HG03175 (cell line): ENCODE results near the gene GPR87.

Experiments
- ATAC-seq: cut with Tn5 transposase; IDR thresholded peaks from one replicate; pipeline ENCODE4 v1.9.1; 2021; ENCODE audit warnings: mild to moderate bottlenecking, moderate library complexity; ENCODE audit not compliant: unreplicated experiment

GPR87 gene

GRCh38 chr3:151283907-151284461 is 32.6 kb downstream of the GPR87 start:
- no peak for ATAC-seq

- ATAC-seq, result no peak
Observed at GRCh38 chr3:151283387-151283786, 33.2 kb downstream of the GPR87 start.

GRCh38 chr3:151282921-151283320 is 33.7 kb downstream of the GPR87 start:
- ATAC-seq, result peak; percentile 51

- no peak for ATAC-seq
Observed at GRCh38 chr3:151281671-151282324, 34.8 kb downstream of the GPR87 start.

GRCh38 chr3:151278230-151278629 is 38.4 kb downstream of the GPR87 start, which contains the start of gene P2RY14:
Gene P2RY14, minus strand, starts transcription at chr3:151278542. Its CDS starts 64,226 bp downstream, at chr3:151214316.
- no peak for ATAC-seq

DNA sequence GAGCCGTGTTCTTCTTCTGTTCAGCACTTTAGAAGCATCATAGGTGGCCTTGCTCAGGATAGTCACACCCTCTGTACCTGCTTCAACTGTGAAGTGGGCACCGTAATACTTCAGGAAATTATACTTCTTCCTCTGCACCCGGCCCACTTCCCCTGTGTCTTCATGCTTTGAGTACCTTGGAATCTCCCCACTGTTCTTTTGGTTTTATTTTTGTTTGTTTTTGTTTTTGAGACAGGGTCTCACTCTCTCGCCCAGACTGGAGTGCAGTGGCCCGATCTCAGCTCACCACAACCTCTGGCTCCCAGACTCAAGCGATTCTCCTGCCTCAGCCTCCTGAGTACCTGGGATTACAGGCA is 40.0 kb downstream of the GPR87 start:
- ATAC-seq, result peak; percentile 59

- peak; percentile 27 for ATAC-seq
Observed at GRCh38 chr3:151276038-151276686, 40.5 kb downstream of the GPR87 start.

DNA sequence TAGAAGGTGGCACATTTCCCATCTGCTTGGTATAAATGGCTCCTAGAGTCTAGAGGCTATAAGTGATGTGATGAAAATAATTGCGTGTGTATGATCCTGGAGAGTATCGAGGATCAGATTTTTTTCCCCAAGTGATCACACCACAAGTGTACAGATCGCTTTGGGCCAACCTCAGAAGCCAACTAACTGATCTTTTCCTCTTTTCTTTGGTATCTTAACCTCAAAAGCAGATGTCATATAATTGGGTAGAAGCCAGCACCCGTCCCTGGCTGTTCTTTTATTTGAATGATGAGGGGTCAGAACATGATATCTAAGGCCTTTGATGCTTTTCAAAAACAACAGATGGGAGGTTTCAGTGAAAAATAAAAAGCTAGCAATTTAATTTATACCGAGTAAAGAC is 41.5 kb downstream of the GPR87 start:
- ATAC-seq, result no peak

DNA sequence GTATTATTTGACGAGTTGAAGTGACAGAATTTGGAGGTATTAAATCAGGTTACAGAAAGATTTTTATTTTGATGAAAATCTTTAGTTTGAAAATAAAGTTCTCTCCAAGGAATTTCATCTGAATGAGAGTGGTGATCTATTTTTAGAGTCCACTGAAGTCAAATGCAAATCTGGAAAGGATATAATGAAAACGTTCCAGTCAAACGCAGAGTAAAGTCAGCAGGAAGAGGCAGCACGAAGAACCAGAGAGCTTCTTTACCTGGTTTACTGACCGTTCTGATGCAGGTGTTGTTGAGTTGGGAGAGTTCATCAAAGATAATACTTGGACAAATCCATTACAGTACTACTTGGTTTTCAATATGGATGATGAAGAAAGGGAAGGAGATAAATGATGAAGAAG is 47.0 kb downstream of the GPR87 start:
- no peak for ATAC-seq

DNA sequence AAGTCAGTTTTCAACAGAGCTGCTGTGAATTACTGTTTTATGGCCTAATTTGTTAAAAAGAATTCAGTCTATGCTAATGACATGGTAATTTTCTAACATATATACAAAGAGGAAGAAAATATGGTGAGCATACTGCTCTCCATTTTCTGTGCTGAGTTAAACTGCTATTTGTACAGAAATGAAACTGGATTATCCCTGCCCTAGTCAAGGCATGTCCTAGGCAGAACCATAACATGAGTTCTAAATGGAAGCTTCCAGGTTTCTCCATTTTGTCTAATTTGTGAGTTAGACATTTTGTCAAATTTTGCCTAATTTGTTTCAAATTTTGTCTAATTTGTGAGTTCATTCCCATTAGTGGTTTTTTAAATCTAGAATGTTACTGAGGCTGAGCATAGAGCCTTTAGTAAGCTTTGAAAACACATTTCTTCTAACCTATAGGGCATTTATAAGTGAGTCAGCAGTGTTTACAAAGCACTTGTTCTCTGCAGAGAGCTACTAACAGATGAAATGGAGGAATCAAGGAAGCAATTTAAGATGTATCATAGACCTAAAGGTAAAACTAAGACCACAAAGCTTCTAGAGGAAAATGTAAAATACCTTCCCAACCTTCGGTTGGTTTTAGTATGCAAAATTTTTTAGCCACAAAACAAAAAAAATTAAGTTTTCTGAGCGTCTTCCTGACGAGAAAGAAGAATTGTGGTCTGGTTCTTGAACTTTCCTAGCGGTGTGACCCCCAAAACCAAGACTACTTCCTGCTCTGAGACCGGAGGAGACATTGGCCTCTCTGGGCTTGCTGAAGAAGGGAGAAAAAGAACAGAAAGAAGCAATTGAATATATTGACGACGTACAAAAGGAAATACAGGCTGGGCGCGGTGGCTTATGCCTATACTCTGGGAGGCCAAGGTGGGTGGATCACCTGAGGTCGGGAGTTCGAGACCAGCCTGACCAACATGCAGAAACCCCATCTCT is 48.1 kb downstream of the GPR87 start:
- ATAC-seq, result peak; percentile 23

DNA sequence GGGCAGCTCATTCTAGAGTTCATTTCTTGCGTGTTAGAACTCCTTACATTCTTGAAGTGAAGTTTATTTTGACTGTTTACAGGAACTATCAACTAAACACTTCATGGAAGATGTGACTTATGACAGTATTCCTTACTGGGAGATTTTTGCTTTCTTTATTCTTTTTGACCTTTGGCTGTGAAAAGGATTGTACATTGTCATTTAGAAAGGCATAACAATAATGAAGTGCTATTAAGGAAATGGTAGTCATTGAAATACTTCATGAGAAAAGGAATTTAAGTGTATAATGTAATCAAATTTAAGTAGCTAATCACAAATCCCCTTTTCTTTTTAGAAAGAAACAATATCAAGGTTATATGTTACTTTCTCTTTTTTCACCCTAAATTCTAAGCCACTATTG is 49.6 kb downstream of the GPR87 start:
- no peak for ATAC-seq

GRCh38 chr3:151265866-151266265 is 50.8 kb downstream of the GPR87 start:
- ATAC-seq, result peak; percentile 98

GRCh38 chr3:151265166-151265565 is 51.5 kb downstream of the GPR87 start:
- ATAC-seq, result no peak

DNA sequence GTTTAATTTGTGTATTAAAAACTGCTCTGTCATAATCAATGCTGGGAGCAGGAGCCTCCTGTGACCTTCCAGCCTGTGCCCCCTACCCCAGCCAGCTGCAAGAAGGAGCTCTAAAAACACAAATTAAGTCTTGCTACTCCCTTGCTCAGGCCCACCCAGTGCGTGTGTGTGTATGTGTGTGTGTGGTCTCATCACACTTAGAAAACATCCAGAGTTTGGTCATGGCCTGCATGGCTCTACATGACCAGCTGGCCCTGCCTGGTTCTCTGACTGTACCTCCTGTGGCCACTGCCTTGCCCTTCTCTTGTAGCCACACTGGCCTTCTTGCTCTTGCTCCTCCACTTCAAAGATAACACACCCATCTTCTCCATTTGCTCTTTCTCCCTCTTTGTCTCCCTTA is 52.0 kb downstream of the GPR87 start:
- ATAC-seq, result no peak

DNA sequence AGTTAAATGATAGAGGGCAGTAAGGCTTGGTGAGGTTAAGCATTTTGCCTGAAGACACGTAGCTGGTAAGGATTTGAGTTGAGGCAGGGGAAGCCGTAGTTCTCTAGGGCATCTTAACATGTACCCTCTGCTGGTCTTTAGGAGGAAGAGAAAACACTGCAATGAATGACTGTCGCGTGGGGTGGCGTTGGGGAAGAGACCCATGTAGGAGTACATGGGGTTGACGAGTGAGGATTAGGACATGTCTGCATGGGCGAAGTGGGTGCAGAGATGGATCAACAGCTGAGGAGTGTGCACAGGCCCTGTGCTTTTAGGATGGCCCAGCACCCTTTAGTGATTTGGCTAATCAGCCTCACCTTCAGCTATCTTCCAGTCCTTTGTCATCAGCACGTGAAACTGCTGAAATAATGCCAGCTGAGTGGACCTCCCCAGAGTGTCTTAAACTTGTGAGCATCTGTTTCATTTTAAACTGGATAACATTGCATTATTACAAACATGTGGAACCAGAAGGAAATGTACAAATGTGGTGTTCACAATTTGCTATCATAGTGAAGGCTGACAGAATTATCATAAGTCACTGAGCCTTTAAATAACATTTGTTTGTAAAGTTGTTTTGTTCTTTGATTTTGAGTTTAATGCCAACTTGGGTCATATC is 53.6 kb downstream of the GPR87 start:
- ATAC-seq, result no peak

DNA sequence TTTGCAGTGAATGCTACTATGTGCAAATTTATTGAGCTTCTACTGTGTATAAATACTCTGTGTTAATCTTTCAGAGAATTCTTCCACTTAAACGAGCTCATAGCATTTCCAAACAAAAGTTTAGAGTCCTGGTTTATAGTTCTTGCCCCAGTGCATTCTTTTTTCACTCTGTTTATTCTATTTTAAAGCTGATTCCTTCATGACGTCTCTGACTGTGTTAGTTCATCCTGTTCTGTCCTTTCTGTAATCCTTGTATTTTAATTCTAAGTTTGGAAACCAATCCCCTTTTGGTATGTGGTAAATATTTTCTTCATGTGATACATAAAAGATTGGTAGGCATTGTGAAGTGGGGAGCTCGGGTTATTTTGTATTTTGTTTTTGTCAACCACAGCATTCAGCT is 57.0 kb downstream of the GPR87 start:
- ATAC-seq, result no peak

DNA sequence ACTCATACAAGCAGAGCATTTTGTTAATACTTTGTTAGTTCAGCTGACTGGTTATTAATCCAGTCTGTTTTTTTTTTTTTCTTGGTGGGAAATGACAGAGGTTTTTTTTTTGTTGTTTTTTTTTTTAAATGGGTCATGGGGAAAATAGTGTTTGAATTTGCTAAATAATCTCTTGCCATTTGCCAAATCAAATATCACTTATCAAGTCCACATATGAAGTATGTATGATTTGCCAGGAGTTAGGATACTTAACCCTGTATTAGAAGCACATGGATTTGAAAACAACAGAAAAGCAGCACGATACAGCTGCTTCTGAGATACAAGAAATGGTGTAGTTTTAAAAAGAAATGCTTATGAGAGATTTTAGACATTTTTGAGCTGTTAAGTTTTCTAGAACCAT is 59.9 kb downstream of the GPR87 start:
- no peak for ATAC-seq

DNA sequence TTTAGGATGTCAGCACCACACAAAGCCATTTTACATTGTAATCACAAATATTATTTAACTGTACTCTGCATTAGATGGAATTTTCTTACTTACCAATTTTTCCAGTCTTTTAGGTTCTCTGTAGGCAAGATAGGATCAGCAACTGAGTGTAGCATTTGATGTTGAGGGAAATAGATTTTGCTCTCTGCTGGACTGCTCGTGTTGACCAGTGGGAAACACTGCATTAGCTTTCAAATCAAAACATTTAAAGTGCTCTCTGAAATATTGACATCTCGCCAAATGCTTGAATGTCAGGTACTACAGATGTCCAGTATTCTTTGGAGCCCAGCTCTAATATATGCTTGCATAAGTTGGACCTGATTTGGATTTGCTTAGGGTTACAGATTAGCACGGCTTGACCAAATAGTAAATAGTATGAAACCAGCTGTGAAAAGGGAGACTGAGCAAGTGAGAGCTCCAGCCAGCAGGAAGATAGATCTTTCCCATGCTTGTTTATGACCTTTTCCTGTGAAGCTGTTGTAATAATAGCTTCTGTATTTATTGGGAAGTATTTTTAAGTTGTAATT is 67.8 kb downstream of the GPR87 start:
- no peak for ATAC-seq
